ENCODE results near the gene PITPNM2.

DNA sequence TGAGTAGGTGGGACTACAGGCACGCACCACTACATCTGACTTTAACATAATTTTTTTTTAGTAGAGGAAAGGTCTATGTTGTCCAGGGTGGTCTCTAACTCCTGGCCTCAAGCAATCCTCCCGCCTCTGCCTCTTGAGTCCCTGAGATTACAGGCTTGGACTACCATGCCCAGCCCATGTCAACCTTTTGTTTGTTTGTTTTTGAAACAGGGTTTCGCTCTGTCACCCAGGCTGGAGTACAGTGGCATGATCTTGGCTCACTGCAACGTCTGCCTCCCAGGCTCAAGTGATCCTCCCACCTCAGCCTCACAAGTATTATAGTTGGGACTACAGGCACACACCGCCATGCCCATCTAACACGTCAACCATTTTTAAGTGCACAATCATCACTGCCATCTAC, 29.2 kb downstream of the PITPNM2 start:
- TF ChIP-seq POLR2A (IDR thresholded peaks at IDR 0.05; ENCODE audit: extremely low read depth, insufficient read length) = no peak
- TF ChIP-seq, protein P1, sequence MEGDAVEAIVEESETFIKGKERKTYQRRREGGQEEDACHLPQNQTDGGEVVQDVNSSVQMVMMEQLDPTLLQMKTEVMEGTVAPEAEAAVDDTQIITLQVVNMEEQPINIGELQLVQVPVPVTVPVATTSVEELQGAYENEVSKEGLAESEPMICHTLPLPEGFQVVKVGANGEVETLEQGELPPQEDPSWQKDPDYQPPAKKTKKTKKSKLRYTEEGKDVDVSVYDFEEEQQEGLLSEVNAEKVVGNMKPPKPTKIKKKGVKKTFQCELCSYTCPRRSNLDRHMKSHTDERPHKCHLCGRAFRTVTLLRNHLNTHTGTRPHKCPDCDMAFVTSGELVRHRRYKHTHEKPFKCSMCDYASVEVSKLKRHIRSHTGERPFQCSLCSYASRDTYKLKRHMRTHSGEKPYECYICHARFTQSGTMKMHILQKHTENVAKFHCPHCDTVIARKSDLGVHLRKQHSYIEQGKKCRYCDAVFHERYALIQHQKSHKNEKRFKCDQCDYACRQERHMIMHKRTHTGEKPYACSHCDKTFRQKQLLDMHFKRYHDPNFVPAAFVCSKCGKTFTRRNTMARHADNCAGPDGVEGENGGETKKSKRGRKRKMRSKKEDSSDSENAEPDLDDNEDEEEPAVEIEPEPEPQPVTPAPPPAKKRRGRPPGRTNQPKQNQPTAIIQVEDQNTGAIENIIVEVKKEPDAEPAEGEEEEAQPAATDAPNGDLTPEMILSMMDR (IDR thresholded peaks at IDR 0.05; ENCODE audit: low read depth, low read length) = no peak
- TF ChIP-seq, protein P2, sequence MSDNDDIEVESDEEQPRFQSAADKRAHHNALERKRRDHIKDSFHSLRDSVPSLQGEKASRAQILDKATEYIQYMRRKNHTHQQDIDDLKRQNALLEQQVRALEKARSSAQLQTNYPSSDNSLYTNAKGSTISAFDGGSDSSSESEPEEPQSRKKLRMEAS (IDR thresholded peaks at IDR 0.05; ENCODE audit: low read depth, low read length) = no peak
